ENCODE results near the gene PDSS2.
"Not testable (repeated sequence)": the region's sequence is repeated elsewhere in the genome, so short reads cannot be mapped to it uniquely, and the experiment has no call there.

Gene PDSS2

DNA sequence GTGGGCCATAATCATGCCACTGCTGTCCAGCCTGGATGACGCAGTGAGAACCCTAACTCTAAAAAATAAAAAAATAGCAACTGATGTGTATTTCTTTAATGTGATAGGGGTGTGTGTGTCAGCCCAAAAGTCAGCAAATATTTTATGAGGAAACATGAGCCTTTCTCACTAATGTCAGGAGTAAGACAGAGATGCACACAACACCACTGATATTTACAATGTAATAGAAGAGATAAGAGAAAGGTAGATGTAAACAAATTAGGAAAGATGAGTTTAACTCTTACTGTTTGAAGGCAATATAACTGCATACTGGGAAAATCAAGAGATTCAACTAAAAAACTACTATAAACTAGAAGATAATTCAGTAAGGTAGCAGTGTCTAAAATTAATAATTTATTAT, 244.0 kb downstream of the PDSS2 start:
- no peak for DNase-seq (ENCODE audit: low read depth)

DNA sequence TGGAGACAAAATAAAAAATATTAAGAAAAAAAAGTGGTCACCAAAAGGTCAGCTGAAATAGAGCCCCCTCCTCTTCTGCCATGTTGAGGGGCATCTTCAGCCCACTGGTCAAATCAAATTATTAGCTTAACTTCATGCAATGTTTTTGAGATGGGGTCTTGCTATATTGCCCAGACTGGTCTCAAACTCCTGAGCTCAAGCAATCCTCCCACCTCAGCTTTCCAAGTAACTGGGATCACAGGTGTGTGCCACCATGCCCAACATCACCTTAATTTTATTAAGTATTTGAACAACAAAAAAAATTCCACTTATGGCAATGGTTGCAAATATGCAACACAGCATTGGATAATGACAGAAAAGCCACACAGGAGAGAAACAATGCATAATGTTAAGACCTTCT, 244.7 kb downstream of the PDSS2 start:
- DNase-seq (ENCODE audit: low read depth) = no peak

DNA sequence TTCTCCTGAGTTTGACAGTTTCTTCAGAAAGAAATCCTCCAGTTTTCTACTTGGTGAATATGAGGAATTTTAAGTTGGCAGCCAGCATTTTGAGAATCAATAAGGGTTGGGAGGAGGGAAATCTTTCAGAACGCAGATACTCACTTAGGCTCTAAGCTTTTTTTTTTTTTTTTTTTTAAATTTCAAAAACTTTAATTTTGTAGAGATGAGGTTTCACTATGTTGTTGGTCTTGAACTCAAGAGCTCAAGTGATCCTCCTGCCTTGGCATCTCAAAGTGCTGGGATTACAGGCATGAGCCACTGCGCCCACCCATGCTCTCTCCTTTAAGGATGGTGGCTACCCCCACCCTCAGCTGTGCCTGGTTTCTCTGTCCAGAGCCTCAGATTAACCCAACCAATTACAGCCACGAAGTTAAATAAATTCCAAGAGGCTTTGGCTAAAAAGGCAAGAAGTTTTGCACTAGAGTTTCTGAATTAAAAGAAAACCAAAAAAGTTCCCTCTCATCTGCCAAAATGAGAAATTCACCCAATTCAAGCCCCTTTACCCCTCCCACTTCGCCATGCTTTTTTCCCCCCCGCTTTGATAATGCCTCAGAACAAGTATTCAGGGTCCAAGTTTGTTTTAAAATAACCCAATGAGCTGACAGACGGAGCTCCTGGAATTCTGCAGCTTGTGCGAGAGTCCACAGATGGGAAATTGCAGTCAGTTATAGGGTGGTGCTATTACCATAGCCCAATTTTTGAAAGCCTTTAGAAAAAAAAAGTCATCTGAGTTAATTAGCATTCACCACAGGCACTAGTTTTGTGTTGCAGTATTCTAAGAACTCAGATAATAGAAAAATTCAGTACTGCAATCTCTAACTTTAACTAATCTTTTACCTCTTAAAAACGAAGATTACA, 249.7 kb downstream of the PDSS2 start:
- DNase-seq (ENCODE audit: low read depth) = no peak

DNA sequence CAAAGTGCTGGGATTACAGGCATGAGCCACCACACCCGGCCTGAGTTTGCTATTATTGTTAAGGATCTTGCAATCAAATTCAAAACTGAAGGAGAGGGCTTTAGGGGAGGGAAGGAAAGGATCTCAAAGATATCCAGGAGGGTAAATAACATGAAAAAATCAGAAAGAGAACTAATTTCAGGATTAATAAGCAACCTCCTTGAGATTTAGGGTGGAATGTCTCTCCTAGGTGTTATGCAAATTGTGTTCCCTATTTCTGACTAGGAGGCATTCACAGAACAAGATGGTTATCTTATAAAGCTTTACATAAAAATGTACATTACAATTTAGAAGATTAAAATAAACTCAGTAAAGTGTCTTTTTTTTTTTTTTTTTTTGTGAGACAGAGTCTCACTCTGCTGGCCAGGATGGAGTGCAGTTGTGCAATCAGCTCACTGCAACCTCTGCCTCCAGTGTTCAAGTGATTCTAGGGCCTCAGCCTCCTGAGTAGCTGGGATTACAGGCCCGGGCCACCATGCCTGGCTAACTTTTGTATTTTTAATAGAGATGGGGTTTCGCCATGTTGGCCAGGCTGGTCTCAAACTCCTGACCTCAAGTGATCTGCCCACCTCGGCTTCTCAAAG, 252.0 kb downstream of the PDSS2 start:
- no peak for DNase-seq (ENCODE audit: low read depth)

DNA sequence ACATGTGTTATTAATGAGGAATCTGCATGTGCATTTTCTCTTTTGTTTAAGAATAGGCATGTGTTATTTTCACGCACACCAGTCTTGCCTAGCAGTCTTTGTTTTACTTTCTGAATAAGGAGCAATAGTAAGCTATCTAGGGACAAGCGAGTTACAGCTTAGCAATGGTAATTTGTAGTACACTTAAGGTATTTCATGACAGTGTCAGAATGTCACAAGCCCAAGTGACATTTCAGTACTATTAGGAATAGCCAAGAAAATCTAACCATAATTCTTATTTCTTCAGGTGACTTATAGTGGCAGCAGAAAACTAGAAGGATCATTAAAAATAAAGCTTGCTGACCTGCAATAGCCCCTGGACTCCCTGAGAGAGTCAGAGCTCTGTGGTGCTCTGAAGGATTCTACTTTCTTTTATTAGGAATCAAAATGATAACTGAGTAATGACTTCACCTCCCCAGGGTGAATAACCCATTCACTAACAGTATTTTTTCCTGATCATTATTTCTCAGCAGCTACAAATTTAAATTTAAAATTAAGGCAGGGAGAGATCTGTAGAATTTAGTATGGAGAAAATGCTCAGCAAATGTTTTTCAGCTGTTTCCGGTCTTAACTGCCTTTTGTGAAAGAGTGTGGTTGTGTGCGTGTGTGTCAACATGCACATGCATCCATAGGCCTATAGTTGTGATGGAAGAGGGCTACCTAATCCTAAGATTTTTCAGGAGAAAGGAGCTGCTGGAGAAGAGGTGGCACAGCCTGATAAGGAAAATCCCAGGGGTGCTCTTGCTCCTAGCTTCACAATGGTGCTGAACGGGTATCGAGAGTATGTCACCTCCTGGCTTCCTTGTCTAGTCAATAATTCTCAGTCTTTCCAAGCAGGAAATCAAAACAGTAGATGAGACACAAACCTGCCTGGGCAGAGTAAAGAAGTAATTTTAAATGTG, 254.0 kb downstream of the PDSS2 start:
- no peak for DNase-seq (ENCODE audit: low read depth)

DNA sequence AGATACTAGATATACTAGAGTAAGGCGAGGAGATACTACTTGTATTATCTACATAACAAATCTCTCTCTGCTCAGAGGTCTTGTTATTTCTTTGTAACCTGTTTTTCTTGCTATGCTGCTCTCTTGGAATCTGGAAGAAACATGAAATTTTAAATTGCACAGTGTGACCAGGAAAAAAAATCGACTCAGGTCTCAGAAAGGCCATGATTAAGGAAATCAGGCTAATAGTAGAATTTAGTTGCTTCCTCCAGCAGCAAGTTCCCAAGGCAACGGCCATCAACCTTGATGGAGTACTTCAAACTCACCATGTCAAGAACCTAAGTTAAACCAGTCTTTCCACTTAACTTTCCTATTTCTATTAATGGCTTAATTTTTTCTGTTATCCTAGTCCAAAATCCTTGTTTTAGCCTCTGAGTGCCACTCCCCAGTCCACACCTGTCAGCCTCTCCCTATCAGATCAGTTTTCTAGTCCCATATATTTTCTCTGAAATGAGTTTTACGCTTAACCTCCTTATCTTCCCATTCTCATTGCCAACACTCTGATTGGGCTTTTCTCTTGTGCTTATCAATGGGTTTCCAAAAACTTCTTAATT, 256.4 kb downstream of the PDSS2 start:
- DNase-seq (ENCODE audit: low read depth) = no peak

DNA sequence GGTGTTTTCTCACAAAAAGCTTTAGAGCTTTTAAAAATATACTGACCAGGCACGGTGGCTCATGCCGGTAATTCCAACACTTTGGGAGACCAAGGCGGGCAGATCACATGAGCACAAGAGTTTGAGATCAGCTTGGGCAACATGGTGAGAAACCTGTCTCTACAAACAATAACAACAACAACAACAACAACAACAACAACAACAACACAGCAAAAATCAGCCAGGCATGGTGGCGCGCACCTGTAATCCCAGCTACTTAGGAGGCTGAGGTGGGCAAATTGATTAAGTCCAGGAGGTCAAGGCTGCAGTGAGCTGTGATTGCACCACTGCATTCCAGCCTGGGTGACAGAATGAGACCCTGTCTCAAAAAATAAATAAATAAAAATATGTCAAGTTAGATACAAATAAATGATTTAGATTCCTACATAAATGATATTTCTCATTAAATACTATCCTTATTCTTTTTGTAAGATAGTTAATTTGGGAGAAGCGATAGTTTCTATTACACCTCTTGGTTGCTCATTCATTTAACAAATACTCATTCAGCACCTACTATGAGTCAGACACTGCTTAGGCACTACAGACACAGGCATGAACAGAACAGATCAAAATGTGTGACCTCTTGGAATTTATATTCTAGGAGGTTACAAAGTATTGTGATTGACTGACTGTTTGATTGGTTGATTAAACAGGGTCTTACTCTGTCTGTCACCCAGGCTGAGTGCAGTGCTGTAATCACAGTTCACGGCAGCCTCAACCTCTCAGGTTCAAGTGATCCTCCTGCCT, 260.5 kb downstream of the PDSS2 start:
- no peak for DNase-seq (ENCODE audit: low read depth)

DNA sequence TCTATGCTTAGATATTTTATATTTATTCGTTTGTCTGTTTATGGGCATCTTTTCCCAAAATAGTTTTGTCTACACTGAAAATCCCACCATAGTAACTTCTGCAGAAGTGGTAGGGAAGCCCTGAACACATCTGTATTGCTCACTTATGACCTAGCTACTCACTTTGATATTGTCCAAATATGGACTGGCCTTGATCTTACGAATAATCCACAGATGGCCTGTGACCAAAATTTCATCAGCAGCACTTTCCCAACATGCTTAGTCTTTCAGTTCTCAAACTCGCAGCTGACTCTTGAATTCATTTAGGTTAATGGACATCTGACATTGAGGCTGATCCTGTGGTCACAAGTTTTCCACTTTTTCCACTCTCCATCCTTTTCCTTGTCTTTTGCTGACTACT, 263.2 kb downstream of the PDSS2 start:
- no peak for DNase-seq (ENCODE audit: low read depth)

DNA sequence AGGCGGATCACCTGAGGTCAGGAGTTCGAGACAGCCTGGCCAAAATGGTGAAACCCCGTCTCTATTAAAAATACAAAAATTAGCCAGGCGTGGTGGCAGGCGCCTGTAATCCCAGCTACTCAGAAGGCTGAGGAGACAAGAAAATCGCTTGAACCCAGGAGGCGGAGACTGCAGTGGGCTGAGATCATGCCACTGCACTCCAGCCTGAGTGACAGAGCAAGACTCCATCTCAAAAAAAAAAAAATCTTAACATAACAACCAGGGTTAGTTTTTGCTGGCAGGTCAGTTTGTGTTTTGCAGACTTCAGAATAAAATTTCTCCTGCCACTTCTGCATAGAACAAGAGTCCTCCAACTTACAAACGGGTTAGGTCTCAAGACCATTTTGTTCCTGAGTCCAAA, 264.6 kb downstream of the PDSS2 start:
- not testable (repeated sequence) for DNase-seq (ENCODE audit: low read depth)

DNA sequence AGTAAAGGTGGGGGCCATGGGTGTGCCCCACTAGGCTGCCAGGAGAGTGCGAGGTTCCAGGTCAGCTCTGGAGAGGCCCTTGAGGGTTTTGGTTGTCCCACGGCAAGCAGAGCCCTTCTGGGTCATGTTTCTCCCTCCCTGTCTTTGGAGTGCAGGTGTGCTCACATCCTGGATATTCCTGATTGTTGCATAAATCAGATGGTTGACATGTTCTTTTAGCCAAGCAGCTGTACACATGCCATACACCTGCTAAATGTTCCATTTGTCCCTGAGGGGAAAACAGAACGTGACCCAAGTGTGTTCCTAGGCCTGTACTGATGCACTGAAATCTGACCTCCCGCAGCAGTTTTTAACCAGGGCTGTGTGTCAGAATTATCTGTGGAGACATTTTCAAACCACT, 266.5 kb downstream of the PDSS2 start:
- no peak for DNase-seq (ENCODE audit: low read depth)

DNA sequence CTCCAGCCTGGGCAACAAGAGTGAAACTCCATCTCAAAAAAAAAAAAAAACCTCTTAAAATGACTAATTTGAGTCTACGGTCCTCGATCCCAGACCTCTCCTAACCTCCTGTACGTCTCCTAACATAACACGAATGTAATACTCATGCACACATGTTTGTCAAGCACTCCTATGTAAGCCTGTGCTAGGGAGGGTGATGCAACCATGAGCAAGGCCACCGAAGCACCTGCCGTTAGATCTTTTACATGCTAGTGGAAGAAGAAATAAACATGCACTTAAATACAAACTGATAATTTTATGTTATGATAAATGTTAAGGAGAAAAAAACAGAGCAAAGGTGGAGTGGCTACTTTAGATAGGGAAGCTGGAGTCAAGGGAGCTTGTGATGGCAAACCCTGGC, 271.7 kb downstream of the PDSS2 start:
- no peak for DNase-seq (ENCODE audit: low read depth)

DNA sequence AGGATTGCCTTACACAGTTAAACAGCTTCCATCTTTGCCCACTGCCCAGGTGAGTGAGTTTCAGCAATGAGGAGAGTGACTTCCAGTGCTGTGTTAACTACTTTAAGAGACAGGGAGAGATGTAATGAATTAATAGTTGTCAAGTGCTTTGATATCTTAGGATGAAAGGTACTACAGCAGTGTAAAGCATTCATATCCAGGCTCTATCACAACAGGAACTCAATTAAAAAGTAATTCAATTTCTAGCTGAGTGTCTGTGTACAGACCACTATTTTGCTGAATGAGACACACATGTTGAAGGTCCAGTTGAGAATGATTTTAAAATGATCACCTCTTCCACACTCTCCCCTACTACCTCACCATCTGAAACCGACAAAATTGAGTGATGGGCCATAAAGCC, 273.3 kb downstream of the PDSS2 start:
- no peak for DNase-seq (ENCODE audit: low read depth)

DNA sequence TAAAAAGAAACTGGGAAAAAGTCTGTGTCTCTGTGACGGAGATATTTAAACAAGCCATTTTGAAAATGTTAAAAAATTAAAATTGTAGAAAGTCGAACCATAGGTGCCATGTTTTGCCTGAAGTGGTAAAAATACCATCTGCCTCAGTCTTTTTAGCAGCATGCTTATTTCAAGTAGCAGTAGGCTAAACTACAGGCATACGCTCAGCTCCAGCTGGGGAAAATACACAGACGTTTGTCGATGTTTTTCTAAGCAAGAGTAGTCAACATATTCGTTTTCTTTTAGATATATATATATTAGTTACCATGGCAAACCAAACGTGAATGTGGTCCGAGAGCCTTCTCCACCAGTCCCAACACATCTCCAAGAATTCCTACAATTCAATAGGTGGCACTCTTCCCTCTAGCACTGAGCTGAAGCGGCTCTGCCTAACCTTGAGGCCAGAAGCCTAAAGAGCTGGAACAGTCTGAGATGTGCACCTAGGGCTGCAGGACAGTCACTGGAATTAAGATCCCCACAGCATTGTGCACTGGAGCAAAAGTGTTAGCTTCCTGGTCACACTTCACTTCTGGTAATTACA, 273.9 kb downstream of the PDSS2 start:
- no peak for DNase-seq (ENCODE audit: low read depth)

DNA sequence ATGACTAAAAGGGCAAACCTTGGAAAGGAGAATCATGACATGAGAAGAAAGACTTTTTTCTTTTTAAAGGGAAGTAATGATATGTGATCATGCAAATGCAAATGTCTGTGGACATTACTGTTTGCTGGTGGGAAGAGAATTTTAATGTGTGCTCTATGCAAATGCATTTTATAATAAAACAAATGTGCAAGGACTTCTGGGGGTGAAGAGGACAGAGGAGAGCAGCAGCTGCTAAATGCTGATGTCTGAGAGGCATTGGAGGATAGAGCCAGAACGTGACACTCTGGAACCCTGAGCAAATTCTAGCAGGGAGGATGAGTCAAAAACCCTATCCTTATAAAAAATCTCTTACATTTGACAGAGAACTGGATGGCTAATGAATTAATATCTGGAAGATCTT, 274.9 kb downstream of the PDSS2 start:
- DNase-seq (ENCODE audit: low read depth) = no peak

DNA sequence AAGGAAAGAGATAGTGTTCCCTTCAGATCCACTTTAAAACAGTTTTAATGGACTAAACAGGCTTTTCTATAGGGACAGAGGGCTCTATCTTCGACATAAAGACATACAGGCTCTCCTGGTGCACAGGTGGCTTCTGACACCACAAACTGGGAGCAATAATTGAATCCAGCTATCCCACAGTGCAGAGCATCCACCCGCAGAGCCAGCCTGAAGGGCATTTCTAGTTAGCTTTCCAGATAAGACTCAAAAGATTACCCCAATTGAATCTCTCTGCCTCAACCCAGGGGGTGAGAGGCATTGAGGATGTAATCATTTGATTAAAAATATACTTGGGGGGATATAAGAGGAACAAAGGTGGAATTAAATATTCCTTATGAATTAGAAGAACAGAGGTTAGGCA, 279.3 kb downstream of the PDSS2 start:
- DNase-seq (ENCODE audit: low read depth) = no peak

DNA sequence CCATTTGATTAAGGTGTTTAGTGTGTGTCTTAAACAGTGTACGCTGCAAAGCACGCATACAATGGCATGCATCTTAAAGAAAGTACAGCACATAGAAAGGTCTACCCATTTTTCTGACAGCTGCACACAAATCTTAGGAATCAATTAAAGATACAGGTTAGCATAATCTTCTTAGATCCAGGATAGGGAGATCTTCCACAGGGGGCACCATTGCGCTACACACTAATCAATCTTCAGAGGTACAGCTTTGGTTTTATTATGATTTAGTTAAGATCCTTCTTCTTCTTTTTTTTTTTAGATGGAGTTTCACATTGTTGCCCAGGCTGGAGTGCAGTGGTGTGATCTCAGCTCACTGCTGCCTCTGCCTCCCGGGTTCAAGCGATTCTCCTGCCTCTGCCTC, 280.4 kb downstream of the PDSS2 start:
- DNase-seq (ENCODE audit: low read depth) = no peak

DNA sequence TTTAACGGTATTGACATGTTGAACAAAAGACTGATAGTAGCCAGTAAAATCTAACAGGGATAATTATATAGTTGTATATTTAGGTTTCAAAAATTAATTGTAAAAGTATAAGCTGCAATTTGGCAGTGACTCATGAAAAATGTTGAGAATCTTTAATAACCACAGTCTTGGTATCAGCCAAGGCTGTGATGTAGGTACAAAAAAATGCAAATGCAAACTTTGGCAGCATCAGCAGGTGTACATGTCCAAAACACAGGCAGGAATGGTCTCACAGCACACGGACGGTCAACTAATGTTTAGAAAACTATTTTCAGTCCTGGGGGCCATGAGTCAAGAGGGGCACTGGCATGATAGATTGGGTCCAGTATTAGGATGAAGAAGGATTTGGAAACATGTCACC, 285.6 kb downstream of the PDSS2 start:
- no peak for DNase-seq (ENCODE audit: low read depth)

DNA sequence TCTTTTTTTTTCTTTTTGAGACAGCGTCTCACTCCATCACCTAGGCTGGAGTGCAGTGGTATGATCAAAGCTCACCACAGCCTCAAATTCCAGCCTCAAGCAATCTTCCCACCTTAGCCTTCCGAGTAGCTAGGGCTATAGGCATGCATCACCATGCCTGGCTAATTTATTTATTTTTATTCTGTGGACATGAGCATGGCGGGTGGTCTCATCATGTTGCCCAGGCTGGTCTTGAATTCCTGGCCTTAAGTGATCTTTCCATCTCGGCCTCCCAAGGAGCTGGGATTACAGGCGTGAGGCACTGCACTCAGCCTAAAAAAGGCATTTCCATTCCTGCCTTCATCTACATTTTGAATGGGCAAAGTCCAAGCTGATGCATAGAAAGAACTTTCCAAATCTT, 287.9 kb downstream of the PDSS2 start:
- no peak for DNase-seq (ENCODE audit: low read depth)

DNA sequence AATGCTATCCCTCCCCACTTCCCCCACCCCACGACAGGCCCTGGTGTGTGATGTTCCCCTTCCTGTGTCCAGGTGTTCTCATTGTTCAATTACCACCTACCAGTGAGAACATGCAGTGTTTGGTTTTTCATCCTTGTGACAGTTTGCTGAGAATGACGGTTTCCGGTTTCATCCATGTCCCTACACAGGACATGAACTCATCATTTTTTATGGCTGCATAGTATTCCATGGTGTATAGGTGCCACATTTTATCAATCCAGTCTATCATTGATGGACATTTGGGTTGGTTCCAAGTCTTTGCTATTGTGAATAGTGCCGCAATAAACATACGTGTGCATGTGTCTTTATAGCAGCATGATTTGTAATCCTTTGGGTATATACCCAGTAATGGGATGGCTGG, 295.1 kb downstream of the PDSS2 start:
- not testable (repeated sequence) for DNase-seq (ENCODE audit: low read depth)

DNA sequence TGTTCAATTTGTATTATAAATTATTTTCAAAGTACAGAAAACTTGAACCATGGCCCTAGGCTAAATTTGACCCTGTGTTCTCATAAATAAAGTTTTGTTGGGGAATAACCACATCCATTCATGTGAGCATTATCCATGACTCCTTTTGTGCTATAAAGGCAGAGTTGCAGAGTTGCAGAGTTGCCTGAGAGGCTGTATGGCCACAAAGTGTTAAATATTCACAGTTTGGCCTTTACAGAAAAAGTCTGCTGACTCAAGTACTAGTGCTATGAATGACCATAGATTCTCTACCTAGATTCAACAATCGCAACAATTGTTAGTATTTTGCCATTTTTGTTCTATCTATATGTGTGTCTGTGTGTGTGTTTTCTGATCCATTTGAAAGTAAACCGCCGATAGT, 297.8 kb downstream of the PDSS2 start:
- no peak for DNase-seq (ENCODE audit: low read depth)

DNA sequence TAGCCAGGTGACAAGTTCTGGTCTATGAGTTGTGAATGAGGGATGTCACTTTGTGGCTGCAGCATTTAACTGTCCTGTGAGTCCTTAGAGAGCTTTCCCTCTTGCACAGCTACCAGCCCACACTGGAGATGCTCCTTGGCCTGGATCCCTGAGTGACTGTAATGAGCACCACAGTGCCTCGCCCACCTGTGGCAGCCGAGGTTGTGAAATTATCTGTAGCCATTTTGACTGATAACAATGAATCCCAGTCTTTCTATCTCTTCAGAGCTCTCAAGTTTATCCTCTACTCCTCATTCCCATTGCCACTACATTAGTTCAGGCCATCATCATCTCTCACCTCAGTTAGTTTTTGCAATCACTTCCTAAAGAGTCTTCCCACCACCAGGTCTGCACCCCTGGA, 302.7 kb downstream of the PDSS2 start:
- no peak for DNase-seq (ENCODE audit: low read depth)
